Large intestine (tissue), 3 donors: ENCODE data around the gene PDE6C. TPM values are rescaled to one million over a fixed set of nuclear protein-coding genes. Genes with fewer than 3 reads are reported as not detected.
"Not testable (repeated sequence)": the region's sequence is repeated elsewhere in the genome, so short reads cannot be mapped to it uniquely, and the experiment has no call there.

Source experiments
- DNase-seq, 2 donors: peaks; one replicate each; pipeline versions ENCODE4 v3.0.0 to v3.0.0-alpha.2; 2013
- H3K27ac ChIP-seq: one replicate; pipeline ENCODE4 v1.5.1; 2013; ENCODE audit warnings: low read length
- H3K27me3 ChIP-seq: 2 replicates; pipeline ENCODE4 v1.6.1; 2013; ENCODE audit warnings: low read length; ENCODE audit not compliant: control insufficient read depth, insufficient read depth
- H3K36me3 ChIP-seq: 2 replicates; pipeline ENCODE4 v1.6.1; 2013; ENCODE audit warnings: low read length; ENCODE audit not compliant: control insufficient read depth, insufficient read depth
- H3K4me1 ChIP-seq: one replicate; pipeline ENCODE4 v1.6.1; 2013; ENCODE audit warnings: low read length; ENCODE audit not compliant: control insufficient read depth, insufficient read depth
- H3K4me3 ChIP-seq: one replicate; pipeline ENCODE4 v1.5.1; 2013; ENCODE audit warnings: low read length
- H3K9me3 ChIP-seq: one replicate; pipeline ENCODE4 v1.6.1; 2013; ENCODE audit warnings: mild to moderate bottlenecking, low read depth, low read length, moderate library complexity; ENCODE audit not compliant: control insufficient read depth
- WGBS: methylation state at CpG from one replicate; pipeline ENCODE4 v1.1.5; 2013; ENCODE audit warnings: low lambda C conversion rate; ENCODE audit not compliant: insufficient coverage; 5-methylcytosine and 5-hydroxymethylcytosine counted together
- polyA plus RNA-seq: library from polyadenylated mRNA; unstranded; fragments of 120-200 nt; gene quantifications from one replicate; pipeline ENCODE4 v1.2.1, GENCODE V29; 2013

PDE6C gene
- polyA plus RNA-seq, 1 donor: 0.55 TPM

DNA sequence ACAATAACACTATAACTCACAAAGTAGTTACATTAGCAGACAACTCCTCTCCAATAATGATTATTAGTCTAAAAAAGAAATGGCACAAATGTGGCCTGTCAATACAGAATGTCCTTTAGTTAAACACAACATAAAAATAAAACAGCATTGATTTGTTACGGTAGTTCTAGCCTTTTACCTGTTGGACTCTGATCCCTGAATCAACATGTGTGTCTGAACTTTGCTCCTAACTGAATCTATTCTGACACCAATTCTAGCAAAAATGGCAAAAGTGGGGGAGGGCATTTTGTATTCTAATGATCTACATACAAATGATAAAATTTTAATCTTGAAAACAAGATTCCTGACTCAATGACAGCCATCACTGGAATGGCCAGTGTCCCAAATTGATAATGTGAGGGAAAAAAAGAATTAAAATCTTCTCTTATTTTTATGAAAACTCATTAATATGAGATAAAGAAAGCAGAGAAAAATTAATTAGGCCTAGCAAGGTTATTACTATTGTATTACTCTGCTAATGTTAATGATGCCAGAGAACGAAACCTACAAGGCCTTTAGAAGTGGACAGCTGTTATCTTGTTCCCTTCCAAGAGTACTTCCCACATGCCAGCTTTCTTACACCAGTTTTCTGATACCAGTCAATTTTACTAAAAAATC, 59.8 kb downstream of the PDE6C start:
- 40% methylated on average over 1 of the region's 2 CpGs for WGBS
- peak in 1 of 2 donors; percentile 44 for DNase-seq

DNA sequence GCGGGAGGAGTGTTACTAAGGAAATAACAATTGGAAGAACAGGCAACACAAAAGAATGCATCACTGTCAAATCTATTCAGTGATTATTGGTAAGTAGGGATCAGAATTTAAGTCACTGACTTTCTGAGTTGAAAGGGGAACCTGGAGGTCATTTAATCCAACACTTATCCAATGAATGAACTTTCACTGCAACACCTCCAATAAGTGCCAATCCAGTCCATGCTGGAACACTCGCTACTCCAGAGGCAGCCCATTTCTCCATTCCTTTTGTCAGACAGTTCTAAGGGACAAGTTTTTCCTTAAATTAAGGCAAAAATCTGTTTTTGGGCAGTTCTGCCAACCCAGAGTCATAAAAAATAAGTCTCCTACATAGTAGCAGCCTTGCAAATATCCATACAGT, 60.6 kb downstream of the PDE6C start:
- Histone ChIP-seq H3K27ac (no peak overlapping the region), H3K36me3 (peaks cover 23% of the 10 kb centered on the region), H3K9me3 (no peaks in the 10 kb centered on the region), H3K4me3 (no peak overlapping the region), H3K4me1 (no peaks in the 10 kb centered on the region), H3K27me3 (no peaks in the 10 kb centered on the region)
- no CpG with 5 or more reads among the region's 2 CpGs for WGBS
- no peak for DNase-seq

More for the DNA sequence above, 59.8 kb downstream of the PDE6C start:
- H3K4me1 ChIP-seq: no peaks in the 10 kb centered on the region
- H3K4me3 ChIP-seq: no peak overlapping the region
- H3K9me3 ChIP-seq: no peaks in the 10 kb centered on the region
- H3K36me3 ChIP-seq: peaks cover 22% of the 10 kb centered on the region
- no peaks in the 10 kb centered on the region for H3K27me3 ChIP-seq
- no peak overlapping the region for H3K27ac ChIP-seq

DNA sequence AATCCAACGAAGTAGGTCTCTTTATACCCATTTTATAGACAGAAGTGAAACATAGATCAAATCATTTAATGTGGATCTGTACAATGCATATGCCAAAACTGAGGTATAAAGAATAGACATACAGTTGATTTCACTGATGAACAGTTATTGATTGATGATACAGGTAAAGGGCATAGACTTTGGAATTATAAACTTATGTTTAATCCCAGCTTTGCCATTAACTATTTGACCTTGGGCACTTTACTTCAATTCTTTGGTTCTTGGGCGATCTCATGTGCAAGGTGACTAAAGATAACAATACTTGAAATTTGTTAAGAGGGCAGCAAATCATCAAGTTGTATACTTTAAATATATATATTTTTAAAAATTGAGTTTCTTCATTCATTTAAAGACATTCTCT, 61.5 kb downstream of the PDE6C start:
- no peaks in the 10 kb centered on the region for H3K9me3 ChIP-seq
- H3K27ac ChIP-seq: no peak overlapping the region
- WGBS: 100% methylated on average over 1 of the region's 2 CpGs
- H3K4me1 ChIP-seq: no peaks in the 10 kb centered on the region
- DNase-seq: no peak
- no peaks in the 10 kb centered on the region for H3K27me3 ChIP-seq
- no peak overlapping the region for H3K4me3 ChIP-seq
- H3K36me3 ChIP-seq: peaks cover 27% of the 10 kb centered on the region

DNA sequence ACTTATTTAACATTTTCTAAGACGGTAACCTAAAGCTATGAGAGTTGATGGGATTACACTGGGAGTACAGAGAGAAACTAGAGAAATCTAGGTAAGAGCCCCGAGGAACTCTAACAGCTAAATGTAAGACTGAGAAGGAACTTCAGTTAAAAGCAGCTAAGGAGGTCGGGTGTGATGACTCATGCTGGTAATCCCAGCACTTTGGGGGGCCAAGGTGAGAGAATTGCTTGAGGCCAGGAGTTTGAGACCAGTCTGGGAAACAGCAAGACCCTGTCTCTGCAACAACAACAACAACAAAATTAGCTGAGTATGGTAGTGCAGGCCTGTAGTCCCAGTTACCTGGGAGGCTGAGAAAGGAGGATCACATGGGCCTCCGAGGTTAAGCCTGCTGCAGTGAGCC, 66.0 kb downstream of the PDE6C start:
- 89% methylated on average over 1 of the region's 4 CpGs for whole genome bisulfite sequencing
- H3K36me3 ChIP-seq: peaks cover 28% of the 10 kb centered on the region
- no peaks in the 10 kb centered on the region for H3K27me3 ChIP-seq

DNA sequence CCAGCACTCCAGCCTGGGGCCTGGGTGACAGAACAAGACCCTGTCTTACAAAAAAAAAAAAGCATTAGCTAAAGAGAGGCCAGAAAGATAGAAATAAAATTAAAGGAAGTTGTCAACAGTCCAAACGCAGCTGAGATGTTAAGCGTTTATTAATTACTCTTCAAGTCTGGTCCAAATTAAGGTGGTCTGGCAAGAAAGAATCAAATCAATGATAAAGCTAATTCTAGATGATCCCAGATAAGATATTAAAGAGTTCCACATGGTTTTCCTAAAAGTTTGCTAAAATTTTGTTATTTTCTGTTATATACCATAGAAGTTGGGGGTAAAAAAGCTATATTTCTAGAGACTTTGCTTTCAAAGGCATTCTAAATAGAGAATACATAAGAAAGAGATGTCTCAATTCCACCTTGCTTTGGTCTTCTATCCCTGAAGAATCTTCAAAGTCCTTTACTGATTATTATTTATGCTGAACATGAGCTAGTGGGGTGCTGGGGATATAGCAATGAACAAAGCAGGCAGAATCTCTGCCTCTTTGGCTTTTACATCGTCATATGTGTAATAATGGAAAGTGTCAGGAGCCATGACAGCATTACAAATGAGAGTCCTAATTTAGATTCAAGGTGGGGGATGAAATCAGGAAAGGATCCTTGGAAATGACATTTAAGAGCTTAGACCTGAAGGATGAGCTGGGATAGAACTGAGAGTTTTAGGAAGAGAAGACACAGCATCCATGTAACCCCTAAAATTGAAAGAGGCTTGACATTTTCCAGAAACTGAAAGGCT, 66.7 kb downstream of the PDE6C start:
- no peak overlapping the region for H3K4me3 ChIP-seq

More for the DNA sequence above, 66.0 kb downstream of the PDE6C start:
- H3K4me3 ChIP-seq: no peak overlapping the region
- no peaks in the 10 kb centered on the region for H3K4me1 ChIP-seq
- H3K27ac ChIP-seq: no peak overlapping the region
- DNase-seq: no peak
- no peaks in the 10 kb centered on the region for H3K9me3 ChIP-seq

DNA sequence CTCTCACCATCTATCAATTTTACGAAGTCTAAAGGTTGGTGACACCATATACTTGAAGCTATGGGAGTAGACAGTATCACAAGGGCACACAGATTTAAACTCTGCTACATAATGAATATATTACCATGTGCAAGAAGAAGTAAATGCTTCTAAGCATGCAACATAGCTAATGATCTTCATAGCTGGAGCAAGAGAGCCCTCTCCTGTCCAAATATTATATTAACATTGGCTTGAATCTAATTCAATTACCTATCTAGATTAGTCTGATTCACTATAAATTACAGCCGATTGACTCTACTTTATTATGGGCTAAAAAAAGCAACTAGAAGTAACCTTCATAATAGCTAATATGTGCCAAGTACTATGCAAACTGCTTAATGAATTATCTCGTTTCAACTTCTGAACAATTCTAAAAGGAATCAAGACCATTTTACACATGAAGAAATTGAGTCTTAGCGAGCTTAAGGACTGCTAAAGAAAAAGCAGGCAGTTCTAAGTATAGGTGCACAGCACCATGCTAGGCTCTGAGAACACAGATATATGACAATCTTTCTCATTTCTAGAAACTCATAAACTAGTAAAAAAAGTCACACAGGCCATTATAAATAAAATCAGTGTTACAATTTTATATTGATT, 68.2 kb downstream of the PDE6C start:
- Histone ChIP-seq H3K4me3 (no peak overlapping the region), H3K27me3 (no peaks in the 10 kb centered on the region), H3K36me3 (peaks cover 25% of the 10 kb centered on the region), H3K27ac (no peak overlapping the region), H3K9me3 (no peaks in the 10 kb centered on the region), H3K4me1 (no peaks in the 10 kb centered on the region)
- peak in 1 of 2 donors; percentile 35 for DNase-seq
- 72% methylated on average over 3 of the region's 4 CpGs for WGBS

More for the DNA sequence above, 66.7 kb downstream of the PDE6C start:
- Histone ChIP-seq H3K27ac (no peak overlapping the region), H3K36me3 (peaks cover 31% of the 10 kb centered on the region), H3K27me3 (no peaks in the 10 kb centered on the region), H3K4me1 (no peaks in the 10 kb centered on the region), H3K9me3 (no peaks in the 10 kb centered on the region)
- 100% methylated on average over 2 of the region's 3 CpGs for WGBS
- DNase-seq: no peak

DNA sequence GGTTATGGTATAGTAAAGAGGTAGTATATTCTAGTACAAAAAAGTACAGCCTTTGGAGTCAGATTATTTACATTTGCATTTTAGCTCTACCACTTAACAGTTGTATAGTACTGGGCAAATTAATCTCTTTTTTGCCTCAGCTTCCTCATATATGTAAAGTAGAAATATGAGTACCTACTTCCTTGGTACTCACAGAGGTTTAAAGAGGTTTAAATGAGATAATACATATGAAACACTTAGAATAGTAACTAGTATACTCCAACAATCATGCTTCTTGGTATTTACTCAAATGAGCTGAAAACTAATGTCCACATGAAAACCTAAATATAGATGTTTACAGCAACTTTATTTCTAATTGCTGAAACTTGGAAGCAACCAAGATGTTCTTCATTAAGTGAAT, 75.4 kb downstream of the PDE6C start:
- no peak for DNase-seq
- H3K27ac ChIP-seq: no peak overlapping the region
- H3K9me3 ChIP-seq: no peaks in the 10 kb centered on the region
- H3K4me1 ChIP-seq: no peaks in the 10 kb centered on the region
- no peaks in the 10 kb centered on the region for H3K27me3 ChIP-seq
- H3K36me3 ChIP-seq: peaks cover 5% of the 10 kb centered on the region
- no peak overlapping the region for H3K4me3 ChIP-seq

DNA sequence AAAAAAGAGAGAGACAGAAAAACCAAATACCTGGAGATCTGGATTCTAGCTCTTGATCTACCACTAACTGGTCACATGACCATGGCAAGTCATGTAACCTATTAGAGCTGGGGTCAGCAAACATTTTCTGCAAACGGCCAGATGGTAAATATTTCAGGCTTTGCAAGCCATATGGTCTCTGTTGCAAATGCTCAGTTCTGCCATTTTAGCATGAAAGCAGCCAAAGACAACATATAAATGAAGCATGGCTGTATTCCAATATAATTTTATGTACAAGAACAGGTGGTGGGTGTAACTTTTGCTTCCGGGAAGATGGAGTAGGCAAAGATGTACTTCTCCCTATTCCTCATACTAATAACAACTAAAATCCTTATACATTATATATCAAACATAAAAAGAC, 83.4 kb downstream of the PDE6C start:
- Histone ChIP-seq H3K4me3 (no peak overlapping the region), H3K27me3 (no peaks in the 10 kb centered on the region), H3K27ac (no peak overlapping the region), H3K4me1 (peaks cover 1% of the 10 kb centered on the region), H3K36me3 (peaks cover 24% of the 10 kb centered on the region), H3K9me3 (no peaks in the 10 kb centered on the region)
- no peak for DNase-seq
- no CpG with 5 or more reads among the region's 2 CpGs for WGBS

DNA sequence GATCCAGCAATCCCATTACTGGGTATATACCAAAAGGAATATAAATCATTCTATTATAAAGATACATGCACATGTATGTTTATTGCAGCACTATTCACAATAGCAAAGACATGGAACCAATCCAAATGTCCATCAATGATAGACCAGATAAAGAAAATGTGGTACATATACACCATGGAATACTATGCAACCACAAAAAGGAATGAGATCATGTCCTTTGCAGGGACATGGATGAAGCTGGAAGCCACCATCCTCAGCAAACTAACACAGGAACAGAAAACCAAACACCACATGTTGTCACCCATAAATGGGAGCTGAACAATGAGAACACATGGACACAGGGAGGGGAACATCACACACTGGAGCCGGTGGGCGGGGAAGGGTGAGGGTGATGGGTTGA, 84.2 kb downstream of the PDE6C start:
- not testable (repeated sequence) for DNase-seq, H3K4me3 ChIP-seq, H3K4me1 ChIP-seq, H3K9me3 ChIP-seq, H3K27ac ChIP-seq, H3K27me3 ChIP-seq
- H3K36me3 ChIP-seq: peaks cover 24% of the 10 kb centered on the region
- 93% methylated on average over 2 of the region's 2 CpGs for WGBS

DNA sequence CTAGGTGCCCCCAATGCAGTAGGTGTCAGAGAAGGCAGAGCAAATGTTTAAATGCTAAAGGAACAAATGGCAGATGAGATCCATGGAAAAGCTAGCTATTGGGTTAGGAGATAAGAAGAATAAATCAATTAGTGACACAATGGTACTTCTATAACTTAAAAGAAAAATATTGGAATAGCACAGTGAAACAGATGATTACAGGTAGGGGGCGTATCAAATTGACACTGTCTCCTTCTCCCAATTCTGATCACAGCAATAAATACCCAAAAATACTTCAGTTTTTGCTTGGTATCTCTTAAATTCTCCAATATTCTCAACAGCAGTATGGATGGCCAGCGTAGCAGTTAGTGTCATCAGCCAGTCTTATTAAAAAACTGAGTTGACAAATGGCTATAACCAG, 84.9 kb downstream of the PDE6C start:
- H3K9me3 ChIP-seq: no peaks in the 10 kb centered on the region
- peaks cover 24% of the 10 kb centered on the region for H3K36me3 ChIP-seq
- 90% methylated on average over 2 of the region's 2 CpGs for WGBS
- no peak overlapping the region for H3K27ac ChIP-seq
- DNase-seq: no peak
- H3K4me1 ChIP-seq: peaks cover 4% of the 10 kb centered on the region
- H3K27me3 ChIP-seq: no peaks in the 10 kb centered on the region
- no peak overlapping the region for H3K4me3 ChIP-seq
